Measurements from ENCODE around the gene ADAM30. TPM values are rescaled to one million over a fixed set of nuclear protein-coding genes. Genes with fewer than 3 reads are reported as not detected.

Gene ADAM30
- total RNA-seq, 1 donor from 2014 or later, result not detected

GRCh38 chr1:119869995-119870394, 26.3 kb downstream of the ADAM30 start:
- Histone ChIP-seq H3K9me3 (ENCODE audit: low read depth) (no peaks in the 10 kb centered on the region), H2AFZ (replicated peaks) (no peak overlapping the region), H3K79me2 (ENCODE audit: low read depth) (no peaks in the 10 kb centered on the region), H3K4me2 (no peak overlapping the region), H3K4me1 (no peaks in the 10 kb centered on the region), H3K27me3 (peaks cover 4% of the 10 kb centered on the region), H3K36me3 (no peaks in the 10 kb centered on the region), H4K20me1 (ENCODE audit: low read depth) (no peaks in the 10 kb centered on the region), H3K9ac (no peak overlapping the region), H3K27ac (no peak overlapping the region), H3K4me3 (no peak overlapping the region), H3F3A (ENCODE audit: low read depth) (no peaks in the 10 kb centered on the region)
- H3K4me1 Mint-ChIP-seq, result peaks cover 4% of the 10 kb centered on the region
- TF ChIP-seq, protein P1, sequence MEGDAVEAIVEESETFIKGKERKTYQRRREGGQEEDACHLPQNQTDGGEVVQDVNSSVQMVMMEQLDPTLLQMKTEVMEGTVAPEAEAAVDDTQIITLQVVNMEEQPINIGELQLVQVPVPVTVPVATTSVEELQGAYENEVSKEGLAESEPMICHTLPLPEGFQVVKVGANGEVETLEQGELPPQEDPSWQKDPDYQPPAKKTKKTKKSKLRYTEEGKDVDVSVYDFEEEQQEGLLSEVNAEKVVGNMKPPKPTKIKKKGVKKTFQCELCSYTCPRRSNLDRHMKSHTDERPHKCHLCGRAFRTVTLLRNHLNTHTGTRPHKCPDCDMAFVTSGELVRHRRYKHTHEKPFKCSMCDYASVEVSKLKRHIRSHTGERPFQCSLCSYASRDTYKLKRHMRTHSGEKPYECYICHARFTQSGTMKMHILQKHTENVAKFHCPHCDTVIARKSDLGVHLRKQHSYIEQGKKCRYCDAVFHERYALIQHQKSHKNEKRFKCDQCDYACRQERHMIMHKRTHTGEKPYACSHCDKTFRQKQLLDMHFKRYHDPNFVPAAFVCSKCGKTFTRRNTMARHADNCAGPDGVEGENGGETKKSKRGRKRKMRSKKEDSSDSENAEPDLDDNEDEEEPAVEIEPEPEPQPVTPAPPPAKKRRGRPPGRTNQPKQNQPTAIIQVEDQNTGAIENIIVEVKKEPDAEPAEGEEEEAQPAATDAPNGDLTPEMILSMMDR (IDR thresholded peaks at IDR 0.05), result no peak
- TF ChIP-seq EZH2 (IDR thresholded peaks at IDR 0.05), result no peak
- no peak for TF ChIP-seq EZH2phosphoT487 (IDR thresholded peaks at IDR 0.05)
- no peak for DNase-seq (ENCODE audit: low spot score)
- H3K27ac Mint-ChIP-seq, result no peak overlapping the region
- H3K27me3 Mint-ChIP-seq (ENCODE audit: insufficient read depth, low read depth), result peaks cover 2% of the 10 kb centered on the region
- H3K9me3 Mint-ChIP-seq, result no peaks in the 10 kb centered on the region
- no peak overlapping the region for H3K4me3 Mint-ChIP-seq
- H3K36me3 Mint-ChIP-seq, result no peaks in the 10 kb centered on the region

DNA sequence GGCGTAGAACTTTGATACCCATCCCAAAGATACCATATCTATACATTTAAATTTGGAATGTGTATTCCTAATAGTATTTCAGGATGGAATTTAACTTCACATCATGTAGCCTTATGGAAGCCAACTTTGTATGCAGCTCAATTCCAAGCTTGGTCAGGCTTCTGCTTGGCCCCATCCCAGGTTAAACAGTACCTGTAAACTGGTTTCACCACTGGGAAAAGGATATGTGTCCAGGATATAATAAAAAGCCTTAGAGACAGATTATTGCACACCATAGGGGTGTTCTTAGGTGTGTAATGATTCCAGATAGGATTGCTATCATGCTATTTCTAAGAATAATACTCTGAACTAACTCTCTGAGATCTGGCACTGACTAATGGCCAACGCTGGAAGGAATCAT, 28.1 kb downstream of the ADAM30 start:
- no peaks in the 10 kb centered on the region for H3K79me2 ChIP-seq (ENCODE audit: low read depth)
- Mint-ChIP-seq H3K9me3 (no peaks in the 10 kb centered on the region), H3K36me3 (no peaks in the 10 kb centered on the region), H3K4me3 (no peak overlapping the region), H3K4me1 (peaks cover 4% of the 10 kb centered on the region), H3K27ac (no peak overlapping the region), H3K27me3 (ENCODE audit: insufficient read depth, low read depth) (peaks cover 2% of the 10 kb centered on the region)
- H3K27ac ChIP-seq, result no peak overlapping the region
- DNase-seq (ENCODE audit: low spot score), result no peak
- peaks cover 11% of the 10 kb centered on the region for H3K27me3 ChIP-seq
- no peaks in the 10 kb centered on the region for H3K36me3 ChIP-seq
- H3K9me3 ChIP-seq (ENCODE audit: low read depth), result no peaks in the 10 kb centered on the region
- H3K4me2 ChIP-seq, result no peak overlapping the region
- no peak overlapping the region for H3K4me3 ChIP-seq
- H2AFZ ChIP-seq (replicated peaks), result no peak overlapping the region
- no peaks in the 10 kb centered on the region for H3F3A ChIP-seq (ENCODE audit: low read depth)
- H3K4me1 ChIP-seq, result no peaks in the 10 kb centered on the region
- TF ChIP-seq EZH2 (IDR thresholded peaks at IDR 0.05) (no peak), EZH2phosphoT487 (IDR thresholded peaks at IDR 0.05) (no peak)
- TF ChIP-seq, protein P1 (IDR thresholded peaks at IDR 0.05), result no peak
- no peaks in the 10 kb centered on the region for H4K20me1 ChIP-seq (ENCODE audit: low read depth)
- H3K9ac ChIP-seq, result no peak overlapping the region

DNA sequence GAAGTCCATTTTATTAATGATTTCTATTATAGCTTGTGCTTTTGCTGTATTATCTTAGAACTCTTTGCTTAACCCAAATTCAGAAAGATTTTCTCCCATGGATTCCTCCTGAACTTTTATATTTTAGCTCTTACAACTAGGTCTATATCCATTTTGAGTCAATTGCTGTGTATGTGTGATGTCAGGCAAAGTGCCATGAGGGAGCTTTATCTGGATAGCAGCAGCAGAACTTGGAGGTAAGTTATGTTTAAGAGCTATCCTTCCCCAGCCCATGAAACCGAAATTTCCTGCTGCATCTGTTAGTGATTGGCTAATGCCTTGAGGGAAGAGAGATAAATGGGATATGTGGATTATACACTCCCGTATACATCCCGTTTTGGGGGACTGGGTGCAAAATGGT, 29.9 kb downstream of the ADAM30 start:
- Mint-ChIP-seq H3K27me3 (ENCODE audit: insufficient read depth, low read depth) (peaks cover 2% of the 10 kb centered on the region), H3K9me3 (no peaks in the 10 kb centered on the region), H3K4me3 (no peak overlapping the region), H3K4me1 (peaks cover 4% of the 10 kb centered on the region), H3K27ac (no peak overlapping the region), H3K36me3 (no peaks in the 10 kb centered on the region)
- no peaks in the 10 kb centered on the region for H3K4me1 ChIP-seq
- H3K4me3 ChIP-seq, result no peak overlapping the region
- no peaks in the 10 kb centered on the region for H3F3A ChIP-seq (ENCODE audit: low read depth)
- TF ChIP-seq, protein P1 (IDR thresholded peaks at IDR 0.05), result no peak
- TF ChIP-seq EZH2 (IDR thresholded peaks at IDR 0.05) (no peak), EZH2phosphoT487 (IDR thresholded peaks at IDR 0.05) (no peak)
- H2AFZ ChIP-seq (replicated peaks), result no peak overlapping the region
- peaks cover 11% of the 10 kb centered on the region for H3K27me3 ChIP-seq
- no peaks in the 10 kb centered on the region for H3K36me3 ChIP-seq
- no peak overlapping the region for H3K4me2 ChIP-seq
- no peak for DNase-seq (ENCODE audit: low spot score)
- no peaks in the 10 kb centered on the region for H3K79me2 ChIP-seq (ENCODE audit: low read depth)
- no peak overlapping the region for H3K9ac ChIP-seq
- H3K27ac ChIP-seq, result no peak overlapping the region
- H3K9me3 ChIP-seq (ENCODE audit: low read depth), result no peaks in the 10 kb centered on the region
- no peaks in the 10 kb centered on the region for H4K20me1 ChIP-seq (ENCODE audit: low read depth)

All from neural progenitor cell (in vitro differentiated cells).